GM12874 (cell line): Measurements from ENCODE around the gene ABCA4.

Experiments
- CTCF ChIP-seq: IDR thresholded peaks from 2 replicates; pipeline ENCODE4 v1.5.1; 2011; ENCODE audit warnings: low read depth, mild to moderate bottlenecking, control low read depth, low read length, moderate library complexity; ENCODE audit not compliant: insufficient read depth

ABCA4 gene

GRCh38 chr1:94026619-94027380 lies 94.1 kb downstream of the ABCA4 start:
- no peak for TF ChIP-seq CTCF

GRCh38 chr1:94025383-94026340 lies 95.3 kb downstream of the ABCA4 start:
- TF ChIP-seq CTCF: peak; percentile 51

GRCh38 chr1:94024104-94024792 lies 96.7 kb downstream of the ABCA4 start:
- no peak for TF ChIP-seq CTCF

GRCh38 chr1:94022471-94023189 lies 98.3 kb downstream of the ABCA4 start:
- TF ChIP-seq CTCF: no peak

- no peak for TF ChIP-seq CTCF
These were observed 100.0 kb downstream of the ABCA4 start for GRCh38 chr1:94020764-94021579.

GRCh38 chr1:94019327-94019726 lies 101.6 kb downstream of the ABCA4 start:
- no peak for TF ChIP-seq CTCF
